ENCODE data around the gene MAN2A1. TPM values are rescaled to one million over a fixed set of nuclear protein-coding genes. Genes with fewer than 3 reads are reported as not detected.

The MAN2A1 gene
- total RNA-seq, 1 experiment from 2014 or later = 78.0 TPM

GRCh38 chr5:109882546-109882945 is 192.8 kb downstream of the MAN2A1 start:
- H2BK12ac ChIP-seq (ENCODE audit: insufficient read length, low read depth, low read length) = peak overlapping the region; percentile 41
- H3K18ac ChIP-seq (ENCODE audit: insufficient read length, low read depth, low read length) = no peak overlapping the region
- H4K20me1 ChIP-seq (ENCODE audit: control insufficient read depth, insufficient read depth, insufficient read length) = no peaks in the 10 kb centered on the region
- no peak for DNase-seq
- no peak overlapping the region for H3K4ac ChIP-seq (ENCODE audit: low read depth, low read length)
- H3K4me1 Mint-ChIP-seq = no peaks in the 10 kb centered on the region; a peak in 1 of 4 replicates
- H3K4me2 ChIP-seq (ENCODE audit: insufficient read depth, insufficient read length, low read length) = no peak overlapping the region
- no peak overlapping the region for H3K56ac ChIP-seq (ENCODE audit: insufficient read length, low read depth, low read length)
- no peaks in the 10 kb centered on the region for H3K9me3 ChIP-seq (ENCODE audit: control insufficient read depth, low read depth, low read length)
- TF ChIP-seq CTCF (conservative IDR thresholded peaks at IDR 0.05) = no peak
- H3K23ac ChIP-seq (ENCODE audit: insufficient read length, low read depth, low read length) = no peak overlapping the region
- no peak overlapping the region for H3K9ac ChIP-seq (ENCODE audit: extremely low read depth, insufficient read length, low read length)
- H3K4me3 Mint-ChIP-seq = no peak overlapping the region
- H3K27ac ChIP-seq (ENCODE audit: insufficient read length, low read depth, low read length) = no peak overlapping the region
- H3K27me3 ChIP-seq (ENCODE audit: insufficient read depth, low read length) = no peaks in the 10 kb centered on the region
- no peaks in the 10 kb centered on the region for H3K9me3 Mint-ChIP-seq
- no peak overlapping the region for H3K14ac ChIP-seq (ENCODE audit: insufficient read depth, low read length)
- no peaks in the 10 kb centered on the region for H3K79me2 ChIP-seq (ENCODE audit: insufficient read depth, low read length)
- H3K36me3 Mint-ChIP-seq (ENCODE audit: insufficient read depth in 1 of 3, low read depth in 3 of 3) = no peaks in the 10 kb centered on the region
- no peak overlapping the region for H4K91ac ChIP-seq (ENCODE audit: insufficient read length, low read depth, low read length)
- H2BK5ac ChIP-seq (ENCODE audit: insufficient read length, low read length) = no peak overlapping the region
- no peak overlapping the region for H2BK120ac ChIP-seq (ENCODE audit: low read depth, low read length, poor library complexity, severe bottlenecking)
- no peaks in the 10 kb centered on the region for H3K79me1 ChIP-seq (ENCODE audit: insufficient read depth, low read depth, low read length, poor library complexity, severe bottlenecking)
- no peaks in the 10 kb centered on the region for H3K27me3 Mint-ChIP-seq (ENCODE audit: low read depth)
- no peak overlapping the region for H2BK15ac ChIP-seq (ENCODE audit: low read depth, low read length)
- no peaks in the 10 kb centered on the region for H3K23me2 ChIP-seq (ENCODE audit: insufficient read length, low read depth, low read length, poor library complexity, severe bottlenecking)
- no peak overlapping the region for H2AK5ac ChIP-seq (ENCODE audit: insufficient read length, low read length)
- no peak overlapping the region for H4K8ac ChIP-seq (replicated peaks; ENCODE audit: insufficient read length, low read depth, low read length)
- H2AFZ ChIP-seq (ENCODE audit: low read length) = no peak overlapping the region
- H3K4me1 ChIP-seq (ENCODE audit: insufficient read depth, low read length) = no peaks in the 10 kb centered on the region
- no peak overlapping the region for H3T11ph ChIP-seq (ENCODE audit: low read length)
- H4K5ac ChIP-seq (ENCODE audit: insufficient read length, low read depth, low read length) = no peak overlapping the region
- no peak overlapping the region for H2BK20ac ChIP-seq (ENCODE audit: low read depth, low read length, poor library complexity, severe bottlenecking)
- no peak overlapping the region for H3K27ac Mint-ChIP-seq

Measured in H9 (cell line).